Adrenal gland (tissue), 12 donors: ENCODE data around the gene CALM1. TPM values are rescaled to one million over a fixed set of nuclear protein-coding genes. Genes with fewer than 3 reads are reported as not detected.

Experiments
- DNase-seq, 7 donors: peaks; one replicate each; pipeline ENCODE4 v3.0.0-alpha.2; 2019 to 2020
- H3K27ac ChIP-seq, 5 donors: fragments of 200-600 bp; sonication (generic) in 4 of 5; 1 replicate in 3 of 5; 2 replicates in 2 of 5; pipeline versions ENCODE4 v1.5.1 to v1.8.0; 2016 to 2020; ENCODE audit warnings: mild to moderate bottlenecking in 1 of 5
- H3K27me3 ChIP-seq: fragments of 200-600 bp; 2 replicates; pipeline ENCODE4 v1.8.0; 2021
- H3K36me3 ChIP-seq, 2 donors: fragments of 200-600 bp; replicated peaks in 1 of 2; 1 replicate in 1 of 2; 2 replicates in 1 of 2; pipeline versions ENCODE4 v1.5.1 to v1.8.0; 2018 to 2022
- H3K4me1 ChIP-seq, 2 donors: fragments of 200-600 bp; replicated peaks in 1 of 2; 1 replicate in 1 of 2; 2 replicates in 1 of 2; pipeline versions ENCODE4 v1.5.1 to v1.8.0; 2018 to 2021
- H3K4me3 ChIP-seq, 4 donors: fragments of 200-600 bp; sonication (generic) in 3 of 4; one replicate each; pipeline ENCODE4 v1.5.1; 2016 to 2018
- H3K9me3 ChIP-seq, 3 donors: fragments of 200-600 bp; sonication (generic) in 1 of 3; replicated peaks in 1 of 3; 1 replicate in 2 of 3; 2 replicates in 1 of 3; pipeline versions ENCODE4 v1.5.1 to v1.8.0; 2016 to 2021
- CTCF ChIP-seq, 6 experiments: fragments of 450-650 bp in 4 of 6; fragments of 200-600 bp in 2 of 6; sonication (generic) in 1 of 6; IDR thresholded peaks; 1 replicate in 5 of 6; 2 replicates in 1 of 6; pipeline versions ENCODE4 v1.5.1 to v1.8.0; 2016 to 2021; ENCODE audit warnings: antibody characterized with exemption in 6 of 6, mild to moderate bottlenecking in 2 of 6, moderate library complexity in 1 of 6
- POLR2A ChIP-seq, 2 donors: fragments of 450-650 bp; IDR thresholded peaks; one replicate each; pipeline ENCODE4 v1.6.1; 2017; ENCODE audit warnings: antibody characterized with exemption in 2 of 2, mild to moderate bottlenecking in 2 of 2, moderate library complexity in 1 of 2
- WGBS, 4 donors: extraction: QIAGEN DNeasy Blood & Tissue Kit in 2 of 4; methylation state at CpG; one replicate each; pipeline versions ENCODE4 v1.1.5 to v1.1.7; 2013 to 2017; 5-methylcytosine and 5-hydroxymethylcytosine counted together
- intact Hi-C, 2 donors: fragments of 100-400 bp; cut with DNase I; formaldehyde crosslinking; loops; one replicate each; pipeline versions ENCODE4 v1.14.1 to v1.15.0; 2022 to 2023
- polyA plus RNA-seq, 3 donors: library from polyadenylated mRNA; stranded (reverse); fragments of 200-250 nt in 2 of 3; fragments of 350-450 nt in 1 of 3; fragmentation: Illumina TruSeq in 1 of 3; extraction: RNeasy Lipid Tissue Mini Kit (QIAGEN cat#74804) in 1 of 3; gene quantifications; one replicate each; pipeline ENCODE4 v1.2.3, GENCODE V29; 2013 to 2014
- total RNA-seq, 9 donors: library from RNA; depleted of rRNA in 4 of 9; stranded (reverse); fragments of >200 nt in 4 of 9; fragments of 120-200 nt in 1 of 9; fragmentation: NEBNext Ultra II Directional in 1 of 9; extraction: Animal tissue kit (Norgen Biotek cat#: 25700) in 1 of 9; gene quantifications; one replicate each; pipeline versions ENCODE4 v1.1.0 to v1.2.4, GENCODE V29; 2013 to 2023
- donor health status: healthy with polysubstance abuse.
- donor health status: Bipolar disorder and iron deficiency.
- donor health status: DM: yes; HTN: yes; CAD: no.
- donor health status: DM: no; HTN: no; CAD: no.
- donor health status: DM: no; HTN: no; CAD: no.
- donor health status: DM: yes; HTN: yes; CAD: no.

Gene CALM1
- total and polyA plus RNA-seq, 12 donors = 153 to 402 (median 232) TPM

GRCh38 chr14:90383126-90383730 lies 13.6 kb upstream of the CALM1 start:
- Histone ChIP-seq H3K4me1 (peaks cover 15 to 32% of the 10 kb centered on the region in 2 donors), H3K9me3 (no peaks in the 10 kb centered on the region), H3K36me3 (no peaks in the 10 kb centered on the region), H3K27ac (peak overlapping the region; percentile 97 to 100 (median 100)), H3K27me3 (no peaks in the 10 kb centered on the region), H3K4me3 (peak overlapping the region; percentile 55 to 87 (median 72))
- peak; percentile 99 to 100 (median 100) for DNase-seq
- TF ChIP-seq POLR2A (IDR thresholded peaks at IDR 0.05) = peak; percentile 95 to 99
- TF ChIP-seq CTCF (IDR thresholded peaks at IDR 0.05) = peak in 4 of 6 experiments; percentile 5 to 27 (median 23)
- WGBS, 4 donors = 0% methylated on average over 5 to 62 of the region's 62 CpGs
- intact Hi-C loops = no loop called here

- WGBS, 4 donors = 1 to 5% (median 2%) methylated on average over 15 to 37 of the region's 37 CpGs
- intact Hi-C loops = no loop called here
- Histone ChIP-seq H3K9me3 (no peaks in the 10 kb centered on the region), H3K4me3 (peak overlapping the region in 2 of 4 donors; percentile 71 to 87), H3K27me3 (no peaks in the 10 kb centered on the region), H3K4me1 (peaks cover 15 to 32% of the 10 kb centered on the region in 2 donors), H3K36me3 (no peaks in the 10 kb centered on the region), H3K27ac (peak overlapping the region; percentile 94 to 100 (median 100))
- peak in 1 of 2 donors; percentile 41 for TF ChIP-seq POLR2A (IDR thresholded peaks at IDR 0.05)
- TF ChIP-seq CTCF (IDR thresholded peaks at IDR 0.05) = no peak
- peak; percentile 59 to 87 (median 71) for DNase-seq
These were observed 12.9 kb upstream of the CALM1 start for GRCh38 chr14:90383731-90384542.

GRCh38 chr14:90384543-90384911 lies 12.3 kb upstream of the CALM1 start:
- no peak for DNase-seq
- Histone ChIP-seq H3K27ac (peak overlapping the region; percentile 94 to 100 (median 100)), H3K4me3 (peak overlapping the region in 1 of 4 donors; percentile 71), H3K27me3 (no peaks in the 10 kb centered on the region), H3K9me3 (no peaks in the 10 kb centered on the region), H3K36me3 (no peaks in the 10 kb centered on the region), H3K4me1 (peaks cover 15 to 32% of the 10 kb centered on the region in 2 donors)
- 70 to 78% (median 74%) methylated on average over 3 of the region's 3 CpGs for WGBS, 4 donors
- TF ChIP-seq POLR2A (IDR thresholded peaks at IDR 0.05) (no peak), CTCF (IDR thresholded peaks at IDR 0.05) (no peak)
- intact Hi-C loops = no loop called here

- DNase-seq = no peak
- intact Hi-C loops = no loop called here
- Histone ChIP-seq H3K4me1 (peaks cover 15 to 26% of the 10 kb centered on the region in 2 donors), H3K27me3 (no peaks in the 10 kb centered on the region), H3K36me3 (no peaks in the 10 kb centered on the region), H3K27ac (no peak overlapping the region), H3K4me3 (no peak overlapping the region), H3K9me3 (no peaks in the 10 kb centered on the region)
- TF ChIP-seq POLR2A (IDR thresholded peaks at IDR 0.05) = no peak
- no peak for TF ChIP-seq CTCF (IDR thresholded peaks at IDR 0.05)
- WGBS, 4 donors = 66 to 85% (median 81%) methylated on average over 2 of the region's 2 CpGs
These were observed 10.5 kb upstream of the CALM1 start for GRCh38 chr14:90386321-90386720.
